ENCODE measurements around the gene NR3C2. TPM values are rescaled to one million over a fixed set of nuclear protein-coding genes. Genes with fewer than 3 reads are reported as not detected.

Gene NR3C2
- total RNA-seq, 1 donor from 2014 or later: 16.7 TPM

GRCh38 chr4:148283665-148284064 is 158.5 kb downstream of the NR3C2 start:
- no peak overlapping the region for H3K9ac ChIP-seq (ENCODE audit: low read depth in 1 of 3, low read length in 3 of 3)
- H3K9me3 ChIP-seq (ENCODE audit: control insufficient read depth in 3 of 3, low read length in 3 of 3): no peaks in the 10 kb centered on the region
- H3K27ac ChIP-seq (ENCODE audit: low read depth, low read length): peak overlapping the region; percentile 12
- no peaks in the 10 kb centered on the region for H3K36me3 ChIP-seq (ENCODE audit: control insufficient read depth in 3 of 3, insufficient read depth in 3 of 3, low read length in 3 of 3)
- H3K4me3 ChIP-seq (ENCODE audit: low read length in 3 of 3): no peak overlapping the region
- H3K4me1 ChIP-seq (ENCODE audit: control insufficient read depth in 3 of 3, insufficient read depth in 3 of 3, low read length in 3 of 3): peaks cover 12 to 23% (median 21%) of the 10 kb centered on the region in 3 donors
- no peaks in the 10 kb centered on the region for H3K27me3 ChIP-seq (ENCODE audit: control insufficient read depth in 3 of 3, insufficient read depth in 3 of 3, low read length in 3 of 3)

- Histone ChIP-seq H3K4me3 (ENCODE audit: low read length in 3 of 3) (no peak overlapping the region), H3K9me3 (ENCODE audit: control insufficient read depth in 3 of 3, low read length in 3 of 3) (no peaks in the 10 kb centered on the region), H3K36me3 (ENCODE audit: control insufficient read depth in 3 of 3, insufficient read depth in 3 of 3, low read length in 3 of 3) (no peaks in the 10 kb centered on the region), H3K4me1 (ENCODE audit: control insufficient read depth in 3 of 3, insufficient read depth in 3 of 3, low read length in 3 of 3) (peaks cover 7 to 14% (median 11%) of the 10 kb centered on the region in 3 donors), H3K9ac (ENCODE audit: low read depth in 1 of 3, low read length in 3 of 3) (no peak overlapping the region), H3K27me3 (ENCODE audit: control insufficient read depth in 3 of 3, insufficient read depth in 3 of 3, low read length in 3 of 3) (no peaks in the 10 kb centered on the region), H3K27ac (ENCODE audit: low read depth, low read length) (no peak overlapping the region)
Measured at GRCh38 chr4:148278310-148278709, 163.9 kb downstream of the NR3C2 start.

GRCh38 chr4:148275266-148275665 is 166.9 kb downstream of the NR3C2 start:
- no peak overlapping the region for H3K4me3 ChIP-seq (ENCODE audit: low read length in 3 of 3)
- H3K36me3 ChIP-seq (ENCODE audit: control insufficient read depth in 3 of 3, insufficient read depth in 3 of 3, low read length in 3 of 3): no peaks in the 10 kb centered on the region
- H3K9ac ChIP-seq (ENCODE audit: low read depth in 1 of 3, low read length in 3 of 3): no peak overlapping the region
- H3K27ac ChIP-seq (ENCODE audit: low read depth, low read length): no peak overlapping the region
- H3K9me3 ChIP-seq (ENCODE audit: control insufficient read depth in 3 of 3, low read length in 3 of 3): no peaks in the 10 kb centered on the region
- peaks cover 5 to 6% (median 5%) of the 10 kb centered on the region in 3 donors for H3K4me1 ChIP-seq (ENCODE audit: control insufficient read depth in 3 of 3, insufficient read depth in 3 of 3, low read length in 3 of 3)
- H3K27me3 ChIP-seq (ENCODE audit: control insufficient read depth in 3 of 3, insufficient read depth in 3 of 3, low read length in 3 of 3): no peaks in the 10 kb centered on the region

- Histone ChIP-seq H3K27me3 (ENCODE audit: control insufficient read depth in 3 of 3, insufficient read depth in 3 of 3, low read length in 3 of 3) (no peaks in the 10 kb centered on the region), H3K4me1 (ENCODE audit: control insufficient read depth in 3 of 3, insufficient read depth in 3 of 3, low read length in 3 of 3) (peaks cover 5 to 6% (median 5%) of the 10 kb centered on the region in 3 donors), H3K27ac (ENCODE audit: low read depth, low read length) (no peak overlapping the region), H3K36me3 (ENCODE audit: control insufficient read depth in 3 of 3, insufficient read depth in 3 of 3, low read length in 3 of 3) (no peaks in the 10 kb centered on the region), H3K9ac (ENCODE audit: low read depth in 1 of 3, low read length in 3 of 3) (peak overlapping the region in 1 of 3 donors; percentile 27), H3K9me3 (ENCODE audit: control insufficient read depth in 3 of 3, low read length in 3 of 3) (no peaks in the 10 kb centered on the region), H3K4me3 (ENCODE audit: low read length in 3 of 3) (peak overlapping the region in 2 of 3 donors; percentile 33 to 49)
Measured at GRCh38 chr4:148273501-148273986, 168.7 kb downstream of the NR3C2 start.

- Histone ChIP-seq H3K9ac (ENCODE audit: low read depth in 1 of 3, low read length in 3 of 3) (no peak overlapping the region), H3K27ac (ENCODE audit: low read depth, low read length) (no peak overlapping the region), H3K4me1 (ENCODE audit: control insufficient read depth in 3 of 3, insufficient read depth in 3 of 3, low read length in 3 of 3) (peaks cover 5 to 6% (median 5%) of the 10 kb centered on the region in 3 donors), H3K36me3 (ENCODE audit: control insufficient read depth in 3 of 3, insufficient read depth in 3 of 3, low read length in 3 of 3) (no peaks in the 10 kb centered on the region), H3K9me3 (ENCODE audit: control insufficient read depth in 3 of 3, low read length in 3 of 3) (no peaks in the 10 kb centered on the region), H3K27me3 (ENCODE audit: control insufficient read depth in 3 of 3, insufficient read depth in 3 of 3, low read length in 3 of 3) (no peaks in the 10 kb centered on the region), H3K4me3 (ENCODE audit: low read length in 3 of 3) (no peak overlapping the region)
Measured at GRCh38 chr4:148271166-148271565, 171.0 kb downstream of the NR3C2 start.

- H3K4me1 ChIP-seq (ENCODE audit: control insufficient read depth in 3 of 3, insufficient read depth in 3 of 3, low read length in 3 of 3): peaks cover 5 to 6% (median 5%) of the 10 kb centered on the region in 3 donors
- no peaks in the 10 kb centered on the region for H3K9me3 ChIP-seq (ENCODE audit: control insufficient read depth in 3 of 3, low read length in 3 of 3)
Measured at GRCh38 chr4:148270630-148271029, 171.6 kb downstream of the NR3C2 start.

GRCh38 chr4:148268835-148269234 is 173.4 kb downstream of the NR3C2 start:
- Histone ChIP-seq H3K9me3 (ENCODE audit: control insufficient read depth in 3 of 3, low read length in 3 of 3) (no peaks in the 10 kb centered on the region), H3K27me3 (ENCODE audit: control insufficient read depth in 3 of 3, insufficient read depth in 3 of 3, low read length in 3 of 3) (no peaks in the 10 kb centered on the region), H3K4me1 (ENCODE audit: control insufficient read depth in 3 of 3, insufficient read depth in 3 of 3, low read length in 3 of 3) (peaks cover 4 to 5% (median 5%) of the 10 kb centered on the region in 3 donors), H3K9ac (ENCODE audit: low read depth in 1 of 3, low read length in 3 of 3) (no peak overlapping the region), H3K36me3 (ENCODE audit: control insufficient read depth in 3 of 3, insufficient read depth in 3 of 3, low read length in 3 of 3) (no peaks in the 10 kb centered on the region), H3K27ac (ENCODE audit: low read depth, low read length) (no peak overlapping the region), H3K4me3 (ENCODE audit: low read length in 3 of 3) (no peak overlapping the region)

More at GRCh38 chr4:148270630-148271029, 171.6 kb downstream of the NR3C2 start:
- no peaks in the 10 kb centered on the region for H3K36me3 ChIP-seq (ENCODE audit: control insufficient read depth in 3 of 3, insufficient read depth in 3 of 3, low read length in 3 of 3)
- no peak overlapping the region for H3K4me3 ChIP-seq (ENCODE audit: low read length in 3 of 3)
- H3K27me3 ChIP-seq (ENCODE audit: control insufficient read depth in 3 of 3, insufficient read depth in 3 of 3, low read length in 3 of 3): no peaks in the 10 kb centered on the region
- no peak overlapping the region for H3K9ac ChIP-seq (ENCODE audit: low read depth in 1 of 3, low read length in 3 of 3)
- H3K27ac ChIP-seq (ENCODE audit: low read depth, low read length): no peak overlapping the region

GRCh38 chr4:148266921-148267320 is 175.3 kb downstream of the NR3C2 start:
- Histone ChIP-seq H3K4me3 (ENCODE audit: low read length in 3 of 3) (no peak overlapping the region), H3K9ac (ENCODE audit: low read depth in 1 of 3, low read length in 3 of 3) (no peak overlapping the region), H3K9me3 (ENCODE audit: control insufficient read depth in 3 of 3, low read length in 3 of 3) (no peaks in the 10 kb centered on the region), H3K27ac (ENCODE audit: low read depth, low read length) (no peak overlapping the region), H3K36me3 (ENCODE audit: control insufficient read depth in 3 of 3, insufficient read depth in 3 of 3, low read length in 3 of 3) (no peaks in the 10 kb centered on the region), H3K27me3 (ENCODE audit: control insufficient read depth in 3 of 3, insufficient read depth in 3 of 3, low read length in 3 of 3) (no peaks in the 10 kb centered on the region), H3K4me1 (ENCODE audit: control insufficient read depth in 3 of 3, insufficient read depth in 3 of 3, low read length in 3 of 3) (no peaks in the 10 kb centered on the region)

- Histone ChIP-seq H3K27ac (ENCODE audit: low read depth, low read length) (no peak overlapping the region), H3K9me3 (ENCODE audit: control insufficient read depth in 3 of 3, low read length in 3 of 3) (no peaks in the 10 kb centered on the region), H3K36me3 (ENCODE audit: control insufficient read depth in 3 of 3, insufficient read depth in 3 of 3, low read length in 3 of 3) (no peaks in the 10 kb centered on the region)
Measured at GRCh38 chr4:148266240-148266639, 176.0 kb downstream of the NR3C2 start.

GRCh38 chr4:148265627-148266026 is 176.6 kb downstream of the NR3C2 start:
- Histone ChIP-seq H3K27ac (ENCODE audit: low read depth, low read length) (no peak overlapping the region), H3K4me1 (ENCODE audit: control insufficient read depth in 3 of 3, insufficient read depth in 3 of 3, low read length in 3 of 3) (no peaks in the 10 kb centered on the region), H3K27me3 (ENCODE audit: control insufficient read depth in 3 of 3, insufficient read depth in 3 of 3, low read length in 3 of 3) (no peaks in the 10 kb centered on the region), H3K9ac (ENCODE audit: low read depth in 1 of 3, low read length in 3 of 3) (no peak overlapping the region), H3K36me3 (ENCODE audit: control insufficient read depth in 3 of 3, insufficient read depth in 3 of 3, low read length in 3 of 3) (no peaks in the 10 kb centered on the region), H3K4me3 (ENCODE audit: low read length in 3 of 3) (no peak overlapping the region), H3K9me3 (ENCODE audit: control insufficient read depth in 3 of 3, low read length in 3 of 3) (no peaks in the 10 kb centered on the region)

More at GRCh38 chr4:148266240-148266639, 176.0 kb downstream of the NR3C2 start:
- no peaks in the 10 kb centered on the region for H3K4me1 ChIP-seq (ENCODE audit: control insufficient read depth in 3 of 3, insufficient read depth in 3 of 3, low read length in 3 of 3)
- H3K27me3 ChIP-seq (ENCODE audit: control insufficient read depth in 3 of 3, insufficient read depth in 3 of 3, low read length in 3 of 3): no peaks in the 10 kb centered on the region
- H3K4me3 ChIP-seq (ENCODE audit: low read length in 3 of 3): no peak overlapping the region
- H3K9ac ChIP-seq (ENCODE audit: low read depth in 1 of 3, low read length in 3 of 3): no peak overlapping the region

Measured in skeletal muscle tissue (tissue), 4 donors.